GM21367 (cell line): ENCODE measurements around the gene FCRL6.

Experiments used
- ATAC-seq: cut with Tn5 transposase; IDR thresholded peaks from one replicate; pipeline ENCODE4 v1.9.1; 2021; ENCODE audit not compliant: unreplicated experiment

Gene FCRL6

GRCh38 chr1:159861218-159861617 is 59.1 kb downstream of the FCRL6 start:
- no peak for ATAC-seq

- no peak for ATAC-seq
These were observed 59.9 kb downstream of the FCRL6 start for GRCh38 chr1:159862031-159862430.

GRCh38 chr1:159862557-159862956 is 60.4 kb downstream of the FCRL6 start, which contains the start of gene VSIG8:
Gene VSIG8, minus strand, starts transcription at chr1:159862657. Its CDS starts 136 bp downstream, at chr1:159862521.
- no peak for ATAC-seq

- ATAC-seq = no peak
These were observed 62.1 kb downstream of the FCRL6 start for GRCh38 chr1:159864262-159864661.
